HepG2 (cell line): ENCODE results near the gene ADGRL1. TPM values are rescaled to one million over a fixed set of nuclear protein-coding genes. Genes with fewer than 3 reads are reported as not detected.
A peak's percentile ranks its signal among the peaks of the same experiment; 100 is the strongest.

ENCODE experiments used
- CBX1 ChIP-seq: IDR thresholded peaks from one replicate; pipeline ENCODE4 v1.6.1; 2016; ENCODE audit warnings: antibody characterized with exemption, low read depth
- CEBPG ChIP-seq: IDR thresholded peaks from 2 replicates; pipeline ENCODE4 v1.6.1; 2016
- EED ChIP-seq: sonication (generic); formaldehyde crosslinking; IDR thresholded peaks from 2 replicates; pipeline ENCODE4 v1.5.0; 2020; ENCODE audit warnings: mild to moderate bottlenecking, missing genetic modification reagents
- HMGXB4 ChIP-seq, 2 experiments: sonication (generic) in 1 of 2; formaldehyde crosslinking in 1 of 2; IDR thresholded peaks; 2 replicates each; pipeline versions ENCODE4 v1.4.0 to v1.6.1; 2018 to 2020; ENCODE audit warnings: missing genetic modification reagents in 2 of 2, borderline replicate concordance in 1 of 2, low read depth in 1 of 2, mild to moderate bottlenecking in 1 of 2, missing biosample characterization in 1 of 2
- MXD3 ChIP-seq: IDR thresholded peaks from 2 replicates; pipeline ENCODE4 v1.6.1; 2016; ENCODE audit warnings: mild to moderate bottlenecking, missing biosample characterization, missing genetic modification reagents
- NCOA5 ChIP-seq: sonication (generic); formaldehyde crosslinking; IDR thresholded peaks from 2 replicates; pipeline ENCODE4 v1.4.0; 2020; ENCODE audit warnings: missing genetic modification reagents
- NONO ChIP-seq, 2 experiments: fragments of 450-650 bp in 1 of 2; sonication (generic) in 1 of 2; formaldehyde crosslinking in 1 of 2; IDR thresholded peaks in 1 of 2; conservative IDR thresholded peaks in 1 of 2; 2 replicates each; pipeline versions ENCODE4 v1.6.1 to v1.8.0; 2017 to 2022; ENCODE audit warnings: mild to moderate bottlenecking in 1 of 2, missing genetic modification reagents in 1 of 2, moderate library complexity in 1 of 2
- RBAK ChIP-seq: sonication (generic); formaldehyde crosslinking; IDR thresholded peaks from 2 replicates; pipeline ENCODE4 v1.5.1; 2020; ENCODE audit warnings: mild to moderate bottlenecking, missing genetic modification reagents
- RFX1 ChIP-seq: fragments of 450-650 bp; IDR thresholded peaks from 2 replicates; pipeline ENCODE4 v1.6.1; 2017
- TIGD3 ChIP-seq: sonication (generic); formaldehyde crosslinking; IDR thresholded peaks from 2 replicates; pipeline ENCODE4 v1.5.1; 2020; ENCODE audit warnings: mild to moderate bottlenecking, missing genetic modification reagents, borderline replicate concordance
- ZBED4 ChIP-seq: sonication (generic); formaldehyde crosslinking; IDR thresholded peaks from 2 replicates; pipeline ENCODE4 v1.4.0; 2020; ENCODE audit warnings: missing genetic modification reagents, borderline replicate concordance
- ZFP37 ChIP-seq: sonication (generic); formaldehyde crosslinking; IDR thresholded peaks from 2 replicates; pipeline ENCODE4 v1.4.0; 2020; ENCODE audit warnings: missing genetic modification reagents, borderline replicate concordance
- ZFX ChIP-seq: sonication (generic); formaldehyde crosslinking; IDR thresholded peaks from 2 replicates; pipeline ENCODE4 v1.4.0; 2020; ENCODE audit warnings: mild to moderate bottlenecking, low read depth, missing genetic modification reagents, moderate library complexity
- ZNF20 ChIP-seq: sonication (generic); formaldehyde crosslinking; IDR thresholded peaks from 2 replicates; pipeline ENCODE4 v1.4.0; 2020; ENCODE audit warnings: mild to moderate bottlenecking, moderate library complexity, missing genetic modification reagents
- ZNF256 ChIP-seq: sonication (generic); formaldehyde crosslinking; conservative IDR thresholded peaks from 2 replicates; pipeline ENCODE4 v1.4.0; 2020; ENCODE audit warnings: missing genetic modification reagents
- ZNF446 ChIP-seq: sonication (generic); formaldehyde crosslinking; IDR thresholded peaks from 2 replicates; pipeline ENCODE4 v1.5.0; 2020; ENCODE audit warnings: mild to moderate bottlenecking, missing genetic modification reagents
- ZNF547 ChIP-seq: sonication (generic); formaldehyde crosslinking; IDR thresholded peaks from 2 replicates; pipeline ENCODE4 v1.5.1; 2020; ENCODE audit warnings: mild to moderate bottlenecking, missing genetic modification reagents
- ZNF564 ChIP-seq: sonication (generic); formaldehyde crosslinking; IDR thresholded peaks from 2 replicates; pipeline ENCODE4 v1.8.1; 2023; ENCODE audit warnings: mild to moderate bottlenecking, missing genetic modification reagents
- ZNF639 ChIP-seq: conservative IDR thresholded peaks from 2 replicates; pipeline ENCODE4 v1.6.1; 2018; ENCODE audit warnings: missing genetic modification reagents
- ZNF776 ChIP-seq: sonication (generic); formaldehyde crosslinking; IDR thresholded peaks from 2 replicates; pipeline ENCODE4 v1.4.0; 2020; ENCODE audit warnings: mild to moderate bottlenecking, missing genetic modification reagents
- polyA plus RNA-seq, 8 experiments: library from polyadenylated mRNA; depleted of rRNA in 3 of 8; stranded (reverse) in 7 of 8; unstranded in 1 of 8; fragments of >200 nt; fragmentation: Illumina TruSeq in 4 of 8; extraction: Trizol in 4 of 8; gene quantifications; 2 replicates each; pipeline versions ENCODE4 v1.2.1 to v1.2.3, GENCODE V29; 2011 to 2016; ENCODE audit warnings: low read depth in 4 of 8, missing spikeins in 1 of 8, mixed read lengths in 1 of 8; ENCODE audit not compliant: insufficient read depth in 1 of 8
- total RNA-seq, 5 experiments: library from RNA; depleted of rRNA; stranded (reverse); fragments of >200 nt; fragmentation: Illumina TruSeq; extraction: Trizol; gene quantifications; 2 replicates each; pipeline ENCODE4 v1.2.3, GENCODE V29; 2016; ENCODE audit warnings: low read depth in 1 of 5

Gene ADGRL1
- total and polyA plus RNA-seq, 2 of the 13 experiments (the other 11 are each of a cell fraction or from before 2014, with no cell fraction given), result 0.49 to 1.7 TPM

GRCh38 chr19:14118165-14119051 is 87.6 kb downstream of the ADGRL1 start (continued):
- TF ChIP-seq ZNF639, result peak; percentile 68; the same call in 1 of the 2 replicates
- no peak for TF ChIP-seq CBX1
- TF ChIP-seq ZNF256, result no peak
- no peak; the same call in 1 of the 2 replicates for TF ChIP-seq ZBED4
- 0 out of 2 replicates have a peak, but pooled peaks have one; percentile 29 for TF ChIP-seq ZFP37
- TF ChIP-seq RBAK (CRISPR knock-in tag), result peak; percentile 68; the same call in 1 of the 2 replicates
- TF ChIP-seq EED (CRISPR knock-in tag), result 0 out of 2 replicates have a peak, but pooled peaks have one; percentile 21
- TF ChIP-seq ZFX, result peak; percentile 95
- no peak for TF ChIP-seq ZNF564
- peak; percentile 39 to 53; a peak in 3 of 4 replicates for TF ChIP-seq HMGXB4 (CRISPR knock-in tag; IDR thresholded peaks at IDR 0.05; ENCODE audit: borderline replicate concordance in 1 of 2, low read depth in 1 of 2)
- TF ChIP-seq ZNF446 (CRISPR knock-in tag), result peak; percentile 61; the same call in 1 of the 2 replicates
- peak; percentile 19; the same call in 1 of the 2 replicates for TF ChIP-seq ZNF547 (CRISPR knock-in tag)
- peak; percentile 88 for TF ChIP-seq CEBPG (CRISPR knock-in tag)
- TF ChIP-seq RFX1, result no peak
- no peak for TF ChIP-seq NCOA5 (CRISPR knock-in tag)
- no peak for TF ChIP-seq NONO (IDR thresholded peaks at IDR 0.05)
- peak; percentile 63; the same call in 1 of the 2 replicates for TF ChIP-seq NONO (CRISPR knock-in tag; conservative IDR thresholded peaks at IDR 0.05)
- TF ChIP-seq MXD3 (CRISPR knock-in tag), result peak; percentile 39; the same call in 1 of the 2 replicates
- TF ChIP-seq ZNF776 (CRISPR knock-in tag), result 0 out of 2 replicates have a peak, but pooled peaks have one; percentile 39
- TF ChIP-seq TIGD3 (CRISPR knock-in tag), result no peak
- TF ChIP-seq ZNF20 (CRISPR knock-in tag), result no peak
